ENCODE results near the gene VKORC1L1.

VKORC1L1 gene

GRCh38 chr7:65923316-65923715, 50.4 kb downstream of the VKORC1L1 start:
- H3K4me1 ChIP-seq (ENCODE audit: insufficient read depth, low read length, poor library complexity, severe bottlenecking) = peaks cover 3% of the 10 kb centered on the region
- no peak overlapping the region for H3K4me3 ChIP-seq (ENCODE audit: low read length, poor library complexity, severe bottlenecking)
- H2AFZ ChIP-seq (ENCODE audit: low read length) = no peak overlapping the region
- H3F3A ChIP-seq (ENCODE audit: low read depth) = no peaks in the 10 kb centered on the region
- H3K9me3 ChIP-seq (ENCODE audit: insufficient read depth, low read depth, low read length) = no peaks in the 10 kb centered on the region
- no peaks in the 10 kb centered on the region for H3K9me2 ChIP-seq (replicated peaks; ENCODE audit: low read depth, low read length)
- peaks cover 44% of the 10 kb centered on the region for H3K79me2 ChIP-seq (ENCODE audit: insufficient read depth, low read length)
- no peak overlapping the region for H3K4me2 ChIP-seq (ENCODE audit: low read depth, low read length, poor library complexity, severe bottlenecking)
- TF ChIP-seq CTCF (conservative IDR thresholded peaks at IDR 0.05; ENCODE audit: low read length) (no peak), EZH2phosphoT487 (IDR thresholded peaks at IDR 0.05; ENCODE audit: borderline replicate concordance) (no peak)
- peaks cover 27% of the 10 kb centered on the region for H4K20me1 ChIP-seq (ENCODE audit: insufficient read depth, low read length, poor library complexity, severe bottlenecking)
- H3K27me3 ChIP-seq (ENCODE audit: insufficient read depth, low read length, poor library complexity, severe bottlenecking) = no peaks in the 10 kb centered on the region
- no peak overlapping the region for H3K9ac ChIP-seq (ENCODE audit: low read depth, low read length, poor library complexity, severe bottlenecking)
- H3K36me3 ChIP-seq (ENCODE audit: insufficient read depth, low read length) = peaks cover 4% of the 10 kb centered on the region; the same call in 1 of the 2 replicates

- H3K79me2 ChIP-seq (ENCODE audit: insufficient read depth, low read length) = peaks cover 51% of the 10 kb centered on the region
Measured at GRCh38 chr7:65924193-65924592, 51.3 kb downstream of the VKORC1L1 start.

GRCh38 chr7:65925040-65925439, 52.2 kb downstream of the VKORC1L1 start:
- no peaks in the 10 kb centered on the region for H3K36me3 ChIP-seq (ENCODE audit: insufficient read depth, low read length)
- H3K9me2 ChIP-seq (replicated peaks; ENCODE audit: low read depth, low read length) = no peaks in the 10 kb centered on the region
- H3K9ac ChIP-seq (ENCODE audit: low read depth, low read length, poor library complexity, severe bottlenecking) = no peak overlapping the region
- peaks cover 32% of the 10 kb centered on the region for H4K20me1 ChIP-seq (ENCODE audit: insufficient read depth, low read length, poor library complexity, severe bottlenecking)
- H3K4me3 ChIP-seq (ENCODE audit: low read length, poor library complexity, severe bottlenecking) = no peak overlapping the region
- peaks cover 3% of the 10 kb centered on the region for H3K4me1 ChIP-seq (ENCODE audit: insufficient read depth, low read length, poor library complexity, severe bottlenecking)
- peaks cover 48% of the 10 kb centered on the region for H3K79me2 ChIP-seq (ENCODE audit: insufficient read depth, low read length)
- no peak for TF ChIP-seq EZH2phosphoT487 (IDR thresholded peaks at IDR 0.05; ENCODE audit: borderline replicate concordance)
- TF ChIP-seq CTCF (conservative IDR thresholded peaks at IDR 0.05; ENCODE audit: low read length) = no peak
- H3K4me2 ChIP-seq (ENCODE audit: low read depth, low read length, poor library complexity, severe bottlenecking) = no peak overlapping the region
- H2AFZ ChIP-seq (ENCODE audit: low read length) = no peak overlapping the region
- no peaks in the 10 kb centered on the region for H3K9me3 ChIP-seq (ENCODE audit: insufficient read depth, low read depth, low read length)
- H3F3A ChIP-seq (ENCODE audit: low read depth) = no peaks in the 10 kb centered on the region
- H3K27me3 ChIP-seq (ENCODE audit: insufficient read depth, low read length, poor library complexity, severe bottlenecking) = no peaks in the 10 kb centered on the region

More at GRCh38 chr7:65924193-65924592, 51.3 kb downstream of the VKORC1L1 start:
- Histone ChIP-seq H4K20me1 (ENCODE audit: insufficient read depth, low read length, poor library complexity, severe bottlenecking) (peaks cover 32% of the 10 kb centered on the region), H3K4me3 (ENCODE audit: low read length, poor library complexity, severe bottlenecking) (no peak overlapping the region), H2AFZ (ENCODE audit: low read length) (no peak overlapping the region), H3K9ac (ENCODE audit: low read depth, low read length, poor library complexity, severe bottlenecking) (no peak overlapping the region), H3F3A (ENCODE audit: low read depth) (no peaks in the 10 kb centered on the region), H3K4me1 (ENCODE audit: insufficient read depth, low read length, poor library complexity, severe bottlenecking) (peaks cover 3% of the 10 kb centered on the region), H3K27me3 (ENCODE audit: insufficient read depth, low read length, poor library complexity, severe bottlenecking) (no peaks in the 10 kb centered on the region), H3K9me2 (replicated peaks; ENCODE audit: low read depth, low read length) (no peaks in the 10 kb centered on the region), H3K9me3 (ENCODE audit: insufficient read depth, low read depth, low read length) (no peaks in the 10 kb centered on the region), H3K4me2 (ENCODE audit: low read depth, low read length, poor library complexity, severe bottlenecking) (no peak overlapping the region), H3K36me3 (ENCODE audit: insufficient read depth, low read length) (peaks cover 2% of the 10 kb centered on the region; the same call in 1 of the 2 replicates)
- TF ChIP-seq CTCF (conservative IDR thresholded peaks at IDR 0.05; ENCODE audit: low read length) = no peak
- no peak for TF ChIP-seq EZH2phosphoT487 (IDR thresholded peaks at IDR 0.05; ENCODE audit: borderline replicate concordance)
